ENCODE measurements around the gene TBL3. TPM values are rescaled to one million over a fixed set of nuclear protein-coding genes. Genes with fewer than 3 reads are reported as not detected.

TBL3 gene
- total and polyA plus RNA-seq, 2 of the 8 experiments (the other 6 are each of a cell fraction or from before 2014, with no cell fraction given): 65.8 to 137 TPM

DNA sequence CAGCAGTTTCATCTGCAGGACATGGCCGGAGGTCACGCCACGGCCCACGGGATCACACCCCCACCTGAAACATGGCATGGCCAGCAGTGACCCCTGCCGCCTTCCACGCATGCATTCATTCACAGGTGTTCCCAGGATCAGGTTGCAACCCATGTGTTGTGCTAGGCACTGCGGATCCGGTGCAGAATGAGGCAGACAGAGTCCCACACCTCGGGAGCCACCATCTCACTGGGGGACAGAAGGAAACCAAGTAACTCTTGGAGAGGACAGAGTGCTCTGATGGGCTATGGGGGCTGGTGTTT lies 24.5 kb upstream of the TBL3 start (continued):
- TF ChIP-seq, protein P1, sequence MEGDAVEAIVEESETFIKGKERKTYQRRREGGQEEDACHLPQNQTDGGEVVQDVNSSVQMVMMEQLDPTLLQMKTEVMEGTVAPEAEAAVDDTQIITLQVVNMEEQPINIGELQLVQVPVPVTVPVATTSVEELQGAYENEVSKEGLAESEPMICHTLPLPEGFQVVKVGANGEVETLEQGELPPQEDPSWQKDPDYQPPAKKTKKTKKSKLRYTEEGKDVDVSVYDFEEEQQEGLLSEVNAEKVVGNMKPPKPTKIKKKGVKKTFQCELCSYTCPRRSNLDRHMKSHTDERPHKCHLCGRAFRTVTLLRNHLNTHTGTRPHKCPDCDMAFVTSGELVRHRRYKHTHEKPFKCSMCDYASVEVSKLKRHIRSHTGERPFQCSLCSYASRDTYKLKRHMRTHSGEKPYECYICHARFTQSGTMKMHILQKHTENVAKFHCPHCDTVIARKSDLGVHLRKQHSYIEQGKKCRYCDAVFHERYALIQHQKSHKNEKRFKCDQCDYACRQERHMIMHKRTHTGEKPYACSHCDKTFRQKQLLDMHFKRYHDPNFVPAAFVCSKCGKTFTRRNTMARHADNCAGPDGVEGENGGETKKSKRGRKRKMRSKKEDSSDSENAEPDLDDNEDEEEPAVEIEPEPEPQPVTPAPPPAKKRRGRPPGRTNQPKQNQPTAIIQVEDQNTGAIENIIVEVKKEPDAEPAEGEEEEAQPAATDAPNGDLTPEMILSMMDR (IDR thresholded peaks at IDR 0.05; ENCODE audit: control extremely low read depth in 1 of 3, insufficient read depth in 1 of 3, low read depth in 1 of 3, low read length in 3 of 3): no peak
- TF ChIP-seq GTF2F1 (IDR thresholded peaks at IDR 0.05; ENCODE audit: borderline replicate concordance, low read depth, low read length) (no peak), CHD1 (IDR thresholded peaks at IDR 0.05; ENCODE audit: low read depth, low read length) (no peak), EP300 (IDR thresholded peaks at IDR 0.05; ENCODE audit: borderline replicate concordance in 1 of 2, low read depth in 2 of 2, low read length in 2 of 2) (no peak), SIX5 (IDR thresholded peaks at IDR 0.05; ENCODE audit: low read depth, low read length) (no peak), JUN (IDR thresholded peaks at IDR 0.05; ENCODE audit: low read depth, low read length) (no peak), SP4 (IDR thresholded peaks at IDR 0.05; ENCODE audit: low read length) (no peak), TAF7 (optimal IDR thresholded peaks at IDR 0.05; ENCODE audit: borderline replicate concordance, low read depth, low read length) (no peak), SRF (IDR thresholded peaks at IDR 0.05; ENCODE audit: low read depth, low read length) (no peak)
- TF ChIP-seq, protein P2, sequence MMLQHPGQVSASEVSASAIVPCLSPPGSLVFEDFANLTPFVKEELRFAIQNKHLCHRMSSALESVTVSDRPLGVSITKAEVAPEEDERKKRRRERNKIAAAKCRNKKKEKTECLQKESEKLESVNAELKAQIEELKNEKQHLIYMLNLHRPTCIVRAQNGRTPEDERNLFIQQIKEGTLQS (IDR thresholded peaks at IDR 0.05; ENCODE audit: insufficient read depth, low read depth, low read length): no peak

All from H1 (cell line).